ENCODE data around the gene SKAP1.
A peak's percentile ranks its signal among the peaks of the same experiment; 100 is the strongest.

The SKAP1 gene

GRCh38 chr17:48134912-48135480 lies 295.0 kb downstream of the SKAP1 start:
- no peak for DNase-seq

- no peak for DNase-seq
Observed at GRCh38 chr17:48132385-48132784, 297.6 kb downstream of the SKAP1 start.

GRCh38 chr17:48131216-48131824 lies 298.7 kb downstream of the SKAP1 start:
- DNase-seq: peak; percentile 72

- no peak for DNase-seq
Observed at GRCh38 chr17:48129981-48130380, 300.0 kb downstream of the SKAP1 start.

- no peak for DNase-seq
Observed at GRCh38 chr17:48128400-48128799, 301.6 kb downstream of the SKAP1 start.

GRCh38 chr17:48127371-48128051 lies 302.5 kb downstream of the SKAP1 start:
- DNase-seq: no peak

- no peak for DNase-seq
Observed at GRCh38 chr17:48126532-48126850, 303.5 kb downstream of the SKAP1 start.

- DNase-seq: no peak
Observed at GRCh38 chr17:48125829-48126531, 304.0 kb downstream of the SKAP1 start.

GRCh38 chr17:48123776-48124388 lies 306.1 kb downstream of the SKAP1 start:
- no peak for DNase-seq

GRCh38 chr17:48123111-48123510 lies 306.9 kb downstream of the SKAP1 start:
- no peak for DNase-seq

GRCh38 chr17:48122665-48123045 lies 307.4 kb downstream of the SKAP1 start:
- no peak for DNase-seq

- DNase-seq: no peak
Observed at GRCh38 chr17:48121923-48122664, 307.9 kb downstream of the SKAP1 start.

- peak; percentile 63 for DNase-seq
Observed at GRCh38 chr17:48113201-48113676, 316.8 kb downstream of the SKAP1 start.

- DNase-seq: no peak
Observed at GRCh38 chr17:48111937-48112241, 318.1 kb downstream of the SKAP1 start.

- DNase-seq: no peak
Observed at GRCh38 chr17:48110761-48111160, 319.3 kb downstream of the SKAP1 start.

GRCh38 chr17:48107137-48108055 lies 322.6 kb downstream of the SKAP1 start, which contains the start of gene SNX11:
Gene SNX11 (plus strand): TSS chr17:48107766. CDS start chr17:48112044, 4,278 bp downstream.
- peak; percentile 94 for DNase-seq

- no peak for DNase-seq
Observed at GRCh38 chr17:48106802-48107136, 323.2 kb downstream of the SKAP1 start.

- DNase-seq: no peak
Observed at GRCh38 chr17:48104440-48104839, 325.6 kb downstream of the SKAP1 start.

- DNase-seq: peak; percentile 68
Observed at GRCh38 chr17:48102798-48103715, 327.0 kb downstream of the SKAP1 start.

- DNase-seq: no peak
Observed at GRCh38 chr17:48102043-48102750, 327.8 kb downstream of the SKAP1 start.

Data from CD4-positive, alpha-beta T cell treated with Interleukin-17A for 1 hour (primary cell).